H9 (cell line): ENCODE measurements around the gene ZNF593. TPM values are rescaled to one million over a fixed set of nuclear protein-coding genes. Genes with fewer than 3 reads are reported as not detected.

Experiments
- DNase-seq: peaks from one replicate; pipeline ENCODE4 v3.0.0-alpha.2; 2017
- H2AFZ ChIP-seq: one replicate; pipeline ENCODE4 v1.6.1; 2013; ENCODE audit warnings: mild to moderate bottlenecking, low read length, control low read depth, moderate library complexity
- H2AK5ac ChIP-seq: 2 replicates; pipeline ENCODE4 v1.6.1; 2013; ENCODE audit warnings: low read length, control low read depth, mixed read lengths; ENCODE audit not compliant: insufficient read length
- H2BK120ac ChIP-seq: one replicate; pipeline ENCODE4 v1.6.1; 2013; ENCODE audit warnings: low read depth, mild to moderate bottlenecking, low read length, control low read depth, inconsistent platforms; ENCODE audit not compliant: poor library complexity, severe bottlenecking
- H2BK12ac ChIP-seq: 2 replicates; pipeline ENCODE4 v1.6.1; 2013; ENCODE audit warnings: low read length, control low read depth, mixed read lengths, low read depth; ENCODE audit not compliant: insufficient read length
- H2BK15ac ChIP-seq: 2 replicates; pipeline ENCODE4 v1.6.1; 2013; ENCODE audit warnings: low read depth, low read length, control low read depth
- H2BK20ac ChIP-seq: one replicate; pipeline ENCODE4 v1.6.1; 2013; ENCODE audit warnings: low read depth, mild to moderate bottlenecking, low read length, control low read depth, inconsistent platforms; ENCODE audit not compliant: poor library complexity, severe bottlenecking
- H2BK5ac ChIP-seq: 2 replicates; pipeline ENCODE4 v1.6.1; 2013; ENCODE audit warnings: low read length, control low read depth, mixed read lengths; ENCODE audit not compliant: insufficient read length
- H3K14ac ChIP-seq: 2 replicates; pipeline ENCODE4 v1.6.1; 2013; ENCODE audit warnings: low read length, control low read depth; ENCODE audit not compliant: insufficient read depth
- H3K18ac ChIP-seq: 2 replicates; pipeline ENCODE4 v1.6.1; 2013; ENCODE audit warnings: low read depth, mild to moderate bottlenecking, mixed read lengths, low read length, control low read depth; ENCODE audit not compliant: insufficient read length
- H3K23ac ChIP-seq: 2 replicates; pipeline ENCODE4 v1.6.1; 2013; ENCODE audit warnings: low read length, control low read depth, mixed read lengths, low read depth; ENCODE audit not compliant: insufficient read length
- H3K23me2 ChIP-seq: 2 replicates; pipeline ENCODE4 v1.6.1; 2013; ENCODE audit warnings: low read depth, mild to moderate bottlenecking, mixed read lengths, low read length, control low read depth; ENCODE audit not compliant: insufficient read length, poor library complexity, severe bottlenecking
- H3K27ac ChIP-seq: 2 replicates; pipeline ENCODE4 v1.5.1; 2013; ENCODE audit warnings: low read length, control low read depth, mixed read lengths, low read depth; ENCODE audit not compliant: insufficient read length
- H3K27me3 ChIP-seq: 2 replicates; pipeline ENCODE4 v1.6.1; 2013; ENCODE audit warnings: low read length, control low read depth, inconsistent platforms; ENCODE audit not compliant: insufficient read depth
- H3K4ac ChIP-seq: 2 replicates; pipeline ENCODE4 v1.6.1; 2013; ENCODE audit warnings: low read depth, mild to moderate bottlenecking, control low read depth, inconsistent platforms, low read length, moderate library complexity
- H3K4me1 ChIP-seq: 2 replicates; pipeline ENCODE4 v1.6.1; 2013; ENCODE audit warnings: low read length, control low read depth, inconsistent platforms; ENCODE audit not compliant: insufficient read depth
- H3K4me2 ChIP-seq: 2 replicates; pipeline ENCODE4 v1.6.1; 2013; ENCODE audit warnings: low read length, control low read depth, mixed read lengths; ENCODE audit not compliant: insufficient read length, insufficient read depth
- H3K56ac ChIP-seq: 2 replicates; pipeline ENCODE4 v1.6.1; 2013; ENCODE audit warnings: low read depth, mild to moderate bottlenecking, mixed read lengths, low read length, control low read depth; ENCODE audit not compliant: insufficient read length
- H3K79me1 ChIP-seq: 2 replicates; pipeline ENCODE4 v1.6.1; 2013; ENCODE audit warnings: low read depth, mild to moderate bottlenecking, moderate library complexity, low read length, control low read depth, inconsistent platforms; ENCODE audit not compliant: insufficient read depth, poor library complexity, severe bottlenecking
- H3K79me2 ChIP-seq: 2 replicates; pipeline ENCODE4 v1.6.1; 2013; ENCODE audit warnings: low read length, control low read depth, inconsistent platforms; ENCODE audit not compliant: insufficient read depth
- H3K9ac ChIP-seq: 2 replicates; pipeline ENCODE4 v1.6.1; 2013; ENCODE audit warnings: low read length, control low read depth, mixed read lengths; ENCODE audit not compliant: insufficient read length; ENCODE audit errors: extremely low read depth
- H3K9me3 ChIP-seq: one replicate; pipeline ENCODE4 v1.6.1; 2013; ENCODE audit warnings: low read depth, low read length, inconsistent platforms; ENCODE audit not compliant: control insufficient read depth
- H3T11ph ChIP-seq: one replicate; pipeline ENCODE4 v1.6.1; 2013; ENCODE audit warnings: mild to moderate bottlenecking, low read length, control low read depth, inconsistent platforms
- H4K20me1 ChIP-seq: one replicate; pipeline ENCODE4 v1.6.1; 2013; ENCODE audit not compliant: control insufficient read depth, insufficient read length, insufficient read depth
- H4K5ac ChIP-seq: 2 replicates; pipeline ENCODE4 v1.6.1; 2013; ENCODE audit warnings: low read depth, mild to moderate bottlenecking, mixed read lengths, low read length, control low read depth; ENCODE audit not compliant: insufficient read length
- H4K8ac ChIP-seq: replicated peaks from 2 replicates; pipeline ENCODE4 v1.6.1; 2013; ENCODE audit warnings: low read length, control low read depth, mixed read lengths, low read depth; ENCODE audit not compliant: insufficient read length
- H4K91ac ChIP-seq: 2 replicates; pipeline ENCODE4 v1.6.1; 2013; ENCODE audit warnings: low read depth, mild to moderate bottlenecking, moderate library complexity, mixed read lengths, low read length, control low read depth; ENCODE audit not compliant: insufficient read length
- H3K27ac Mint-ChIP-seq, 3 experiments: 2 replicates in 2 of 3; 3 replicates in 1 of 3; pipeline ENCODE4 v1.8.0; 2020 to 2021; ENCODE audit warnings: mixed read lengths in 3 of 3, mild to moderate bottlenecking in 1 of 3, moderate library complexity in 1 of 3
- H3K27me3 Mint-ChIP-seq: 2 replicates; pipeline ENCODE4 v1.8.0; 2021; ENCODE audit warnings: low read depth, mild to moderate bottlenecking, moderate library complexity, mixed read lengths
- H3K36me3 Mint-ChIP-seq, 3 experiments: 2 replicates in 2 of 3; 3 replicates in 1 of 3; pipeline ENCODE4 v1.8.0; 2020 to 2021; ENCODE audit warnings: low read depth in 3 of 3, mixed read lengths in 3 of 3; ENCODE audit not compliant: insufficient read depth in 1 of 3
- H3K4me1 Mint-ChIP-seq, 2 experiments: 2 replicates each; pipeline ENCODE4 v1.8.0; 2020; ENCODE audit warnings: mixed read lengths in 2 of 2
- H3K4me3 Mint-ChIP-seq, 2 experiments: 2 replicates in 1 of 2; 3 replicates in 1 of 2; pipeline ENCODE4 v1.8.0; 2020 to 2021; ENCODE audit warnings: mild to moderate bottlenecking in 2 of 2, mixed read lengths in 2 of 2, moderate library complexity in 1 of 2
- H3K9me3 Mint-ChIP-seq, 2 experiments: 2 replicates in 1 of 2; 3 replicates in 1 of 2; pipeline ENCODE4 v1.8.0; 2020; ENCODE audit warnings: mild to moderate bottlenecking in 2 of 2, mixed read lengths in 2 of 2, moderate library complexity in 1 of 2
- CTCF ChIP-seq: fragments of 200-600 bp; sonication (generic); conservative IDR thresholded peaks from 3 replicates; pipeline ENCODE4 v1.8.0; 2021; ENCODE audit warnings: antibody characterized with exemption, mild to moderate bottlenecking
- WGBS: extraction: QIAGEN DNeasy Blood & Tissue Kit; methylation state at CpG from one replicate; pipeline ENCODE4 v1.1.7; 2013; ENCODE audit warnings: missing lambda C conversion rate, low lambda C conversion rate, mixed read lengths; ENCODE audit not compliant: insufficient read length; ENCODE audit errors: extremely low coverage; 5-methylcytosine and 5-hydroxymethylcytosine counted together
- total RNA-seq: library from RNA; stranded (reverse); gene quantifications from 2 replicates; pipeline ENCODE4 v1.2.1, GENCODE V29; 2021

ZNF593 gene
- total RNA-seq, 1 experiment from 2014 or later, result 48.2 TPM

GRCh38 chr1:26154750-26155149, 15.0 kb upstream of the ZNF593 start:
- Histone ChIP-seq H4K5ac (no peak overlapping the region), H3K23me2 (peaks cover 13% of the 10 kb centered on the region), H4K91ac (no peak overlapping the region), H3K23ac (no peak overlapping the region), H3K4me1 (peaks cover 13% of the 10 kb centered on the region; the same call in 1 of the 2 replicates), H2BK20ac (no peak overlapping the region), H3T11ph (no peak overlapping the region), H2AK5ac (no peak overlapping the region), H3K79me2 (no peaks in the 10 kb centered on the region), H3K9ac (no peak overlapping the region), H2AFZ (no peak overlapping the region), H3K14ac (no peak overlapping the region), H3K18ac (no peak overlapping the region), H3K56ac (no peak overlapping the region), H3K79me1 (no peaks in the 10 kb centered on the region), H2BK5ac (no peak overlapping the region), H3K9me3 (no peaks in the 10 kb centered on the region), H3K27me3 (peaks cover 31% of the 10 kb centered on the region; the same call in 1 of the 2 replicates), H3K27ac (no peak overlapping the region), H4K8ac (no peak overlapping the region), H2BK15ac (no peak overlapping the region), H2BK12ac (no peak overlapping the region), H4K20me1 (no peaks in the 10 kb centered on the region), H2BK120ac (no peak overlapping the region), H3K4ac (no peak overlapping the region), H3K4me2 (peak overlapping the region; percentile 56)
- peak overlapping the region; percentile 13 to 75; a peak in 4 of 5 replicates for H3K4me3 Mint-ChIP-seq
- H3K27ac Mint-ChIP-seq, result no peak overlapping the region
- peaks cover 100% of the 10 kb centered on the region for H3K27me3 Mint-ChIP-seq
- no peak for TF ChIP-seq CTCF
- no peaks in the 10 kb centered on the region for H3K36me3 Mint-ChIP-seq
- WGBS, result no CpG with 5 or more reads among the region's 9 CpGs
- DNase-seq, result no peak
- no peaks in the 10 kb centered on the region for H3K9me3 Mint-ChIP-seq
- H3K4me1 Mint-ChIP-seq, result peaks cover 39 to 52% of the 10 kb centered on the region in 2 experiments
